GM12891 (cell line): ENCODE results near the gene ALCAM.

Experiments
- PAX5 ChIP-seq: IDR thresholded peaks from 2 replicates; pipeline ENCODE4 v1.6.1; 2011; ENCODE audit warnings: low read length, moderate library complexity, mild to moderate bottlenecking; ENCODE audit not compliant: insufficient read depth, severe bottlenecking
- POLR2A ChIP-seq: IDR thresholded peaks from 2 replicates; pipeline ENCODE4 v1.6.1; 2011; ENCODE audit warnings: low read depth, low read length, control low read depth
- POLR2AphosphoS5 ChIP-seq: IDR thresholded peaks from 2 replicates; pipeline ENCODE4 v1.6.1; 2011; ENCODE audit warnings: low read depth, low read length, control low read depth
- POU2F2 ChIP-seq: IDR thresholded peaks from 2 replicates; pipeline ENCODE4 v1.6.1; 2011; ENCODE audit warnings: low read depth, mild to moderate bottlenecking, control low read depth, low read length, moderate library complexity
- SPI1 ChIP-seq: IDR thresholded peaks from 2 replicates; pipeline ENCODE4 v1.6.1; 2011; ENCODE audit warnings: low read depth, low read length, control low read depth
- TAF1 ChIP-seq: IDR thresholded peaks from 2 replicates; pipeline ENCODE4 v1.6.1; 2011; ENCODE audit warnings: low read depth, low read length, control low read depth

- TF ChIP-seq PAX5 (no peak), TAF1 (no peak), POLR2A (no peak), SPI1 (no peak), POLR2AphosphoS5 (no peak), POU2F2 (no peak)
These were observed 82.7 kb downstream of the ALCAM start for GRCh38 chr3:105449414-105449813.
